IMR-90 (cell line): ENCODE results near the gene TP53BP2. TPM values are rescaled to one million over a fixed set of nuclear protein-coding genes. Genes with fewer than 3 reads are reported as not detected.

ENCODE experiments used
- ATAC-seq: fragments of 200-7000 bp; cut with Tn5 transposase; 2 replicates; pipeline ENCODE4 v1.9.1; 2020; ENCODE audit warnings: low read depth, mild to moderate bottlenecking, moderate library complexity
- BruUV-seq: library from RNA; stranded (reverse); fragments of 400-500 nt; replicated peaks from 2 replicates; lab custom pipeline; 2021; lab: Mats Ljungman, UMichigan
- CTCF ChIA-PET: fragments of 300-600 bp; formaldehyde crosslinking; extraction: SDS; loops from one replicate; lab custom pipeline; 2021; ENCODE audit warnings: antibody characterized with exemption; lab: Yijun Ruan, JAX
- POLR2A ChIA-PET: fragments of 300-600 bp; sonication (Branson Sonifier 250); formaldehyde crosslinking; loops from one replicate; lab custom pipeline; 2022; ENCODE audit warnings: antibody characterized with exemption; ENCODE audit not compliant: unreplicated experiment; lab: Charles Lee
- DNase-seq: peaks from one replicate; pipeline ENCODE4 v3.0.0; 2013
- H2AFZ ChIP-seq: replicated peaks from 2 replicates; pipeline ENCODE3; 2013; ENCODE audit warnings: low read length, mild to moderate bottlenecking; ENCODE audit not compliant: poor library complexity
- H2AK5ac ChIP-seq: 2 replicates; pipeline ENCODE4 v1.6.1; 2013; ENCODE audit warnings: low read depth, low read length, inconsistent platforms
- H2AK9ac ChIP-seq: replicated peaks from 2 replicates; pipeline ENCODE3; 2013; ENCODE audit warnings: mild to moderate bottlenecking, low read depth, low read length, moderate library complexity; ENCODE audit not compliant: poor library complexity
- H2BK120ac ChIP-seq: 2 replicates; pipeline ENCODE4 v1.6.1; 2013; ENCODE audit warnings: low read depth, low read length, inconsistent platforms
- H2BK15ac ChIP-seq: 3 replicates; pipeline ENCODE4 v1.6.1; 2013; ENCODE audit warnings: low read depth, low read length, inconsistent platforms
- H2BK20ac ChIP-seq: 2 replicates; pipeline ENCODE4 v1.6.1; 2013; ENCODE audit warnings: low read depth, mild to moderate bottlenecking, inconsistent platforms, low read length, moderate library complexity
- H2BK5ac ChIP-seq: 2 replicates; pipeline ENCODE4 v1.6.1; 2013; ENCODE audit warnings: mild to moderate bottlenecking, low read depth, low read length, inconsistent platforms; ENCODE audit not compliant: poor library complexity, severe bottlenecking
- H3K14ac ChIP-seq: replicated peaks from 2 replicates; pipeline ENCODE4 v1.6.1; 2013; ENCODE audit warnings: low read depth, low read length, inconsistent platforms
- H3K18ac ChIP-seq: 2 replicates; pipeline ENCODE4 v1.6.1; 2013; ENCODE audit warnings: low read depth, low read length, control low read depth
- H3K23ac ChIP-seq: 2 replicates; pipeline ENCODE4 v1.6.1; 2013; ENCODE audit warnings: low read depth, low read length, inconsistent platforms
- H3K27ac ChIP-seq: 2 replicates; pipeline ENCODE4 v1.5.1; 2013; ENCODE audit warnings: mild to moderate bottlenecking, control low read depth, low read length; ENCODE audit not compliant: insufficient read depth
- H3K27me3 ChIP-seq: 2 replicates; pipeline ENCODE4 v1.6.1; 2013; ENCODE audit warnings: low read length; ENCODE audit not compliant: control insufficient read depth, insufficient read depth
- H3K36me3 ChIP-seq: 2 replicates; pipeline ENCODE4 v1.6.1; 2013; ENCODE audit warnings: low read length, mixed read lengths; ENCODE audit not compliant: control insufficient read depth, insufficient read depth
- H3K4ac ChIP-seq: 2 replicates; pipeline ENCODE4 v1.6.1; 2013; ENCODE audit warnings: low read depth, low read length, inconsistent platforms
- H3K4me1 ChIP-seq: 2 replicates; pipeline ENCODE4 v1.6.1; 2013; ENCODE audit warnings: low read length, mixed read lengths; ENCODE audit not compliant: control insufficient read depth, insufficient read depth
- H3K4me2 ChIP-seq: 2 replicates; pipeline ENCODE4 v1.6.1; 2013; ENCODE audit warnings: low read depth, mild to moderate bottlenecking, control low read depth, low read length, moderate library complexity
- H3K4me3 ChIP-seq: 2 replicates; pipeline ENCODE4 v1.5.1; 2013; ENCODE audit warnings: low read depth, mild to moderate bottlenecking, control low read depth, low read length, moderate library complexity; ENCODE audit not compliant: insufficient read depth
- H3K56ac ChIP-seq: 2 replicates; pipeline ENCODE4 v1.6.1; 2013; ENCODE audit warnings: low read length, inconsistent platforms; ENCODE audit not compliant: insufficient read depth; ENCODE audit errors: extremely low read depth
- H3K79me1 ChIP-seq, 2 experiments: 2 replicates each; pipeline ENCODE4 v1.6.1; 2013; ENCODE audit warnings: low read length in 2 of 2, inconsistent platforms in 1 of 2, low read depth in 1 of 2
- H3K9ac ChIP-seq: 2 replicates; pipeline ENCODE4 v1.6.1; 2013; ENCODE audit warnings: low read depth, low read length, control low read depth
- H3K9me1 ChIP-seq: 2 replicates; pipeline ENCODE4 v1.6.1; 2013; ENCODE audit warnings: low read length, inconsistent platforms; ENCODE audit not compliant: insufficient read depth
- H3K9me3 ChIP-seq: 2 replicates; pipeline ENCODE4 v1.6.1; 2013; ENCODE audit warnings: low read length; ENCODE audit not compliant: control insufficient read depth, insufficient read depth
- H4K20me1 ChIP-seq: 2 replicates; pipeline ENCODE4 v1.6.1; 2013; ENCODE audit warnings: low read length, inconsistent platforms; ENCODE audit not compliant: insufficient read depth
- H4K5ac ChIP-seq: 2 replicates; pipeline ENCODE4 v1.6.1; 2013; ENCODE audit warnings: mild to moderate bottlenecking, low read depth, low read length, control low read depth
- H4K8ac ChIP-seq, 2 experiments: 2 replicates each; pipeline ENCODE4 v1.6.1; 2013; ENCODE audit warnings: low read depth in 2 of 2, low read length in 2 of 2, control low read depth in 1 of 2, inconsistent platforms in 1 of 2
- H4K91ac ChIP-seq: 2 replicates; pipeline ENCODE4 v1.6.1; 2013; ENCODE audit warnings: low read depth, low read length, inconsistent platforms; ENCODE audit not compliant: insufficient read depth
- BHLHE40 ChIP-seq: fragments of 150-350 bp; IDR thresholded peaks from 2 replicates; pipeline ENCODE4 v1.6.1; 2016; ENCODE audit warnings: mild to moderate bottlenecking, low read depth, low read length
- CEBPB ChIP-seq: IDR thresholded peaks from 2 replicates; pipeline ENCODE4 v1.6.1; 2012; ENCODE audit warnings: low read depth, low read length, improper control_type of control experiment
- CHD1 ChIP-seq: IDR thresholded peaks from 2 replicates; pipeline ENCODE4 v1.6.1; 2012; ENCODE audit warnings: low read depth, low read length, improper control_type of control experiment
- CTCF ChIP-seq: conservative IDR thresholded peaks from 2 replicates; pipeline ENCODE4 v1.5.1; 2012; ENCODE audit warnings: mild to moderate bottlenecking, low read depth, low read length, improper control_type of control experiment
- ELK1 ChIP-seq: fragments of 150-350 bp; IDR thresholded peaks from 2 replicates; pipeline ENCODE4 v1.6.1; 2016; ENCODE audit warnings: low read depth, mild to moderate bottlenecking, low read length, moderate library complexity, borderline replicate concordance
- FOS ChIP-seq: fragments of 150-350 bp; IDR thresholded peaks from 2 replicates; pipeline ENCODE4 v1.6.1; 2016; ENCODE audit warnings: low read depth, low read length
- MAFK ChIP-seq: IDR thresholded peaks from 2 replicates; pipeline ENCODE4 v1.6.1; 2012; ENCODE audit warnings: low read depth, low read length, improper control_type of control experiment
- MAZ ChIP-seq: IDR thresholded peaks from 2 replicates; pipeline ENCODE4 v1.6.1; 2012; ENCODE audit warnings: low read depth, mild to moderate bottlenecking, low read length, improper control_type of control experiment, moderate library complexity, borderline replicate concordance
- MXI1 ChIP-seq: IDR thresholded peaks from 2 replicates; pipeline ENCODE4 v1.6.1; 2012; ENCODE audit warnings: low read depth, mild to moderate bottlenecking, low read length, moderate library complexity, borderline replicate concordance
- NFE2L2 ChIP-seq: fragments of 150-350 bp; IDR thresholded peaks from 2 replicates; pipeline ENCODE4 v1.6.1; 2016; ENCODE audit warnings: low read depth, mild to moderate bottlenecking, low read length
- POLR2A ChIP-seq: IDR thresholded peaks from 2 replicates; pipeline ENCODE4 v1.6.1; 2012; ENCODE audit warnings: mild to moderate bottlenecking, low read depth, low read length
- RAD21 ChIP-seq: IDR thresholded peaks from 2 replicates; pipeline ENCODE4 v1.6.1; 2012; ENCODE audit warnings: low read length, improper control_type of control experiment
- RCOR1 ChIP-seq: IDR thresholded peaks from 2 replicates; pipeline ENCODE4 v1.6.1; 2012; ENCODE audit warnings: mild to moderate bottlenecking, low read length, improper control_type of control experiment; ENCODE audit not compliant: insufficient replicate concordance
- RFX5 ChIP-seq: IDR thresholded peaks from 2 replicates; pipeline ENCODE4 v1.8.0; 2012; ENCODE audit warnings: low read depth, mild to moderate bottlenecking, low read length, moderate library complexity
- SMC3 ChIP-seq: fragments of 150-350 bp; IDR thresholded peaks from 2 replicates; pipeline ENCODE4 v1.6.1; 2016; ENCODE audit warnings: low read depth, mild to moderate bottlenecking, antibody characterized with exemption, low read length, moderate library complexity
- WGBS, 2 experiments: methylation state at CpG; one replicate each; pipeline versions ENCODE4 v1.1.5 to v1.1.7; 2013; ENCODE audit warnings: missing lambda C conversion rate in 2 of 2; ENCODE audit not compliant: insufficient read length in 1 of 2; ENCODE audit errors: extremely low coverage in 2 of 2; 5-methylcytosine and 5-hydroxymethylcytosine counted together
- dilution Hi-C: fragments of 300-500 bp; cut with HindIII; formaldehyde crosslinking; loops from one replicate; pipeline ENCODE4 v1.14.3; 2018; ENCODE audit warnings: low sequenced_read_pairs; ENCODE audit not compliant: unreplicated experiment
- in situ Hi-C: fragments of 300-500 bp; cut with MboI; formaldehyde crosslinking; loops from 3 replicates; pipeline ENCODE4 v1.14.3; 2019; ENCODE audit warnings: low sequenced_read_pairs, inconsistent platforms, mixed read lengths
- intact Hi-C: fragments of 100-400 bp; cut with micrococcal nuclease; formaldehyde crosslinking; loops from 2 replicates; pipeline ENCODE4 v1.10.0; 2022
- polyA plus RNA-seq, 3 experiments: library from polyadenylated mRNA; depleted of rRNA; stranded (reverse); fragments of >200 nt; gene quantifications; 2 replicates each; pipeline ENCODE4 v1.2.3, GENCODE V29; 2012; ENCODE audit warnings: low replicate concordance in 1 of 3
- total RNA-seq: library from RNA; depleted of rRNA; stranded (reverse); fragments of >200 nt; gene quantifications from 2 replicates; pipeline ENCODE4 v1.2.3, GENCODE V29; 2012
- TF ChIP-seq, protein P1 (sequence below): fragments of 150-350 bp; IDR thresholded peaks from 2 replicates; pipeline ENCODE4 v1.6.1; 2017; ENCODE audit warnings: mild to moderate bottlenecking, antibody characterized with exemption, low read length, low read depth

TP53BP2 gene
- total and polyA plus RNA-seq, 2 of the 4 experiments (the other 2 are of a cell fraction), result 19.9 to 35.0 TPM

GRCh38 chr1:223785808-223786207 lies 59.9 kb downstream of the TP53BP2 start:
- no peak overlapping the region for H3K4me3 ChIP-seq
- H3K27ac ChIP-seq, result no peak overlapping the region
- ChIA-PET POLR2A (no interaction called here), CTCF (interaction anchor here (1.1 kb wide), 1 partner anchor 65 kb away, joined by 3 read pairs; no protein-coding TSS in a partner anchor)
- no peak overlapping the region for H4K91ac ChIP-seq
- dilution Hi-C loops (no loop called here), intact Hi-C loops (no loop called here), in situ Hi-C loops (no loop called here)
- H3K56ac ChIP-seq, result no peak overlapping the region
- H2AFZ ChIP-seq, result no peak overlapping the region
- no peak overlapping the region for H4K8ac ChIP-seq
- no peak overlapping the region for H4K5ac ChIP-seq
- no TSS peak for BruUV-seq
- no peak overlapping the region for H3K18ac ChIP-seq
- no CpG with 5 or more reads among the region's 5 CpGs for WGBS, 2 experiments
- peaks cover 6% of the 10 kb centered on the region for H4K20me1 ChIP-seq
- H2BK120ac ChIP-seq, result no peak overlapping the region
- no peak overlapping the region for H3K4me2 ChIP-seq
- H3K9me3 ChIP-seq, result no peaks in the 10 kb centered on the region
- no peak overlapping the region for H3K23ac ChIP-seq
- no peak overlapping the region for H2AK9ac ChIP-seq
- TF ChIP-seq CTCF, result no peak
- no peak for TF ChIP-seq RAD21
- TF ChIP-seq POLR2A, result no peak
- no peak for TF ChIP-seq SMC3
- TF ChIP-seq CHD1, result no peak
- TF ChIP-seq ELK1, result no peak
- no peak for TF ChIP-seq CEBPB
- no peak for TF ChIP-seq NFE2L2
- TF ChIP-seq FOS, result no peak
- no peak for TF ChIP-seq MXI1
- TF ChIP-seq RFX5, result no peak
- TF ChIP-seq, protein P1, sequence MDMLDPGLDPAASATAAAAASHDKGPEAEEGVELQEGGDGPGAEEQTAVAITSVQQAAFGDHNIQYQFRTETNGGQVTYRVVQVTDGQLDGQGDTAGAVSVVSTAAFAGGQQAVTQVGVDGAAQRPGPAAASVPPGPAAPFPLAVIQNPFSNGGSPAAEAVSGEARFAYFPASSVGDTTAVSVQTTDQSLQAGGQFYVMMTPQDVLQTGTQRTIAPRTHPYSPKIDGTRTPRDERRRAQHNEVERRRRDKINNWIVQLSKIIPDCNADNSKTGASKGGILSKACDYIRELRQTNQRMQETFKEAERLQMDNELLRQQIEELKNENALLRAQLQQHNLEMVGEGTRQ, result no peak
- no peak for TF ChIP-seq MAFK
- TF ChIP-seq MAZ, result no peak
- no peak for TF ChIP-seq RCOR1
- no peak for TF ChIP-seq BHLHE40
- H2BK15ac ChIP-seq, result no peak overlapping the region
- ATAC-seq, result peak; percentile 70
- peaks cover 25% of the 10 kb centered on the region for H3K36me3 ChIP-seq
- 0 out of 2 replicates have a peak overlapping the region, but pooled peaks have one; percentile 41 for H3K9ac ChIP-seq
- peaks cover 12 to 42% of the 10 kb centered on the region in 2 experiments for H3K79me1 ChIP-seq
- H3K4ac ChIP-seq, result no peak overlapping the region
- no peaks in the 10 kb centered on the region for H3K9me1 ChIP-seq
- peaks cover 2% of the 10 kb centered on the region; the same call in 1 of the 2 replicates for H3K4me1 ChIP-seq
- no peaks in the 10 kb centered on the region for H3K27me3 ChIP-seq
- peak; percentile 37 for DNase-seq
- H3K14ac ChIP-seq, result no peak overlapping the region
- H2AK5ac ChIP-seq, result no peak overlapping the region
- no peak overlapping the region for H2BK20ac ChIP-seq
- peak overlapping the region; percentile 42 for H2BK5ac ChIP-seq
